Astrocyte (in vitro differentiated cells and primary cell): ENCODE measurements around the gene NECAP2. TPM values are rescaled to one million over a fixed set of nuclear protein-coding genes. Genes with fewer than 3 reads are reported as not detected.
A peak's percentile ranks its signal among the peaks of the same experiment; 100 is the strongest.

Experiments used
- DNase-seq: peaks from one replicate; pipeline ENCODE4 v3.0.0-alpha.2; 2010; ENCODE audit warnings: low read depth
- FAIRE-seq: peaks from 2 replicates; lab custom pipeline; 2011; peaks lifted over from hg19 to GRCh38; lab: Jason Lieb, UNC
- H2AFZ ChIP-seq: 2 replicates; pipeline ENCODE4 v1.6.0; 2012; ENCODE audit warnings: low read depth, low read length, inconsistent platforms
- H3K27ac ChIP-seq: 2 replicates; pipeline ENCODE4 v1.5.1; 2011; ENCODE audit warnings: low read depth, low read length, inconsistent platforms
- H3K27me3 ChIP-seq: 2 replicates; pipeline ENCODE4 v1.6.0; 2011; ENCODE audit warnings: low read length, inconsistent platforms; ENCODE audit not compliant: insufficient read depth
- H3K36me3 ChIP-seq: 2 replicates; pipeline ENCODE4 v1.5.1; 2011; ENCODE audit warnings: low read length, inconsistent platforms; ENCODE audit not compliant: insufficient read depth
- H3K4me1 ChIP-seq: 2 replicates; pipeline ENCODE4 v1.5.1; 2011; ENCODE audit warnings: low read length, inconsistent platforms; ENCODE audit not compliant: insufficient read depth
- H3K4me2 ChIP-seq: 2 replicates; pipeline ENCODE4 v1.6.0; 2012; ENCODE audit warnings: low read length, inconsistent platforms
- H3K4me3 ChIP-seq: 2 replicates; pipeline ENCODE4 v1.5.1; 2011; ENCODE audit warnings: low read depth, mild to moderate bottlenecking, low read length, inconsistent platforms; ENCODE audit not compliant: insufficient read depth
- H3K79me2 ChIP-seq: 2 replicates; pipeline ENCODE4 v1.6.0; 2012; ENCODE audit warnings: mild to moderate bottlenecking, low read length, inconsistent platforms; ENCODE audit not compliant: insufficient read depth
- H3K9ac ChIP-seq: 2 replicates; pipeline ENCODE4 v1.6.0; 2012; ENCODE audit warnings: mild to moderate bottlenecking, low read length, inconsistent platforms
- H3K9me3 ChIP-seq: 2 replicates; pipeline ENCODE4 v1.5.1; 2012; ENCODE audit warnings: low read depth, mild to moderate bottlenecking, low read length, inconsistent platforms; ENCODE audit not compliant: insufficient read depth
- H4K20me1 ChIP-seq: 2 replicates; pipeline ENCODE4 v1.6.0; 2012; ENCODE audit warnings: low read length, inconsistent platforms; ENCODE audit not compliant: insufficient read depth
- H3K27ac Mint-ChIP-seq: one replicate; pipeline ENCODE4 v1.8.0; 2021; ENCODE audit warnings: mild to moderate bottlenecking, mixed read lengths; ENCODE audit not compliant: unreplicated experiment
- H3K27me3 Mint-ChIP-seq: one replicate; pipeline ENCODE4 v1.8.0; 2021; ENCODE audit warnings: low read depth, mixed read lengths; ENCODE audit not compliant: unreplicated experiment
- H3K36me3 Mint-ChIP-seq: one replicate; pipeline ENCODE4 v1.8.0; 2021; ENCODE audit warnings: low read depth, mixed read lengths; ENCODE audit not compliant: unreplicated experiment
- H3K4me1 Mint-ChIP-seq: one replicate; pipeline ENCODE4 v1.8.0; 2021; ENCODE audit warnings: low read depth, mixed read lengths; ENCODE audit not compliant: unreplicated experiment
- H3K4me3 Mint-ChIP-seq: one replicate; pipeline ENCODE4 v1.8.0; 2021; ENCODE audit warnings: mild to moderate bottlenecking, moderate library complexity, mixed read lengths; ENCODE audit not compliant: unreplicated experiment
- H3K9me3 Mint-ChIP-seq: one replicate; pipeline ENCODE4 v1.8.0; 2021; ENCODE audit warnings: mild to moderate bottlenecking, mixed read lengths; ENCODE audit not compliant: unreplicated experiment
- EZH2 ChIP-seq: IDR thresholded peaks from 2 replicates; pipeline ENCODE4 v1.6.1; 2012; ENCODE audit warnings: mild to moderate bottlenecking, low read length, inconsistent platforms; ENCODE audit not compliant: insufficient read depth
- total RNA-seq: library from RNA; stranded (reverse); gene quantifications from 2 replicates; pipeline ENCODE4 v1.2.1, GENCODE V29; 2021
- TF ChIP-seq, protein P1 (sequence below): IDR thresholded peaks from 2 replicates; pipeline ENCODE4 v1.5.1; 2011; ENCODE audit warnings: low read depth, mild to moderate bottlenecking, inconsistent platforms, low read length, moderate library complexity; ENCODE audit not compliant: insufficient read depth

The NECAP2 gene
- total RNA-seq, 1 donor from 2014 or later, result 80.9 TPM

DNA sequence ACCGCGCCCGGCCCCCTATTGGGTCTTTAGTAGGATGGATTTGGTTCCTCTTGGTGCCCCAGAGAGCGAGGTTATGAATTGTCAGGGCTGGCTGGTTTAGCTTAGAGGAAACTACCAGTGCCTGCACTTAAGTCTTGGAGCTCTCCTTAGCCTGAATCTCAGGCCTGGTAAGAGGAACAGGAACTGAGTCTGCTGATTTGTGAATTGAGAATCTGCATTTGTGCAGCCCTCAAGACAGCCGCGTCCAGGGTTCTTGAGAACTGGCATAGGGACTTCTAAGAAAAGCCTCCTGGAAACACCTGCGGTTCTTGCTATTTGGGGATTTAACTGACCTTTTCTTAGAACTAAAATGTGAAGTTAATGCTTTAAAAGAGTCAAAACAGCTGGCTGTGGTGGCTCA lies 1.7 kb downstream of the NECAP2 start:
- TF ChIP-seq, protein P1, sequence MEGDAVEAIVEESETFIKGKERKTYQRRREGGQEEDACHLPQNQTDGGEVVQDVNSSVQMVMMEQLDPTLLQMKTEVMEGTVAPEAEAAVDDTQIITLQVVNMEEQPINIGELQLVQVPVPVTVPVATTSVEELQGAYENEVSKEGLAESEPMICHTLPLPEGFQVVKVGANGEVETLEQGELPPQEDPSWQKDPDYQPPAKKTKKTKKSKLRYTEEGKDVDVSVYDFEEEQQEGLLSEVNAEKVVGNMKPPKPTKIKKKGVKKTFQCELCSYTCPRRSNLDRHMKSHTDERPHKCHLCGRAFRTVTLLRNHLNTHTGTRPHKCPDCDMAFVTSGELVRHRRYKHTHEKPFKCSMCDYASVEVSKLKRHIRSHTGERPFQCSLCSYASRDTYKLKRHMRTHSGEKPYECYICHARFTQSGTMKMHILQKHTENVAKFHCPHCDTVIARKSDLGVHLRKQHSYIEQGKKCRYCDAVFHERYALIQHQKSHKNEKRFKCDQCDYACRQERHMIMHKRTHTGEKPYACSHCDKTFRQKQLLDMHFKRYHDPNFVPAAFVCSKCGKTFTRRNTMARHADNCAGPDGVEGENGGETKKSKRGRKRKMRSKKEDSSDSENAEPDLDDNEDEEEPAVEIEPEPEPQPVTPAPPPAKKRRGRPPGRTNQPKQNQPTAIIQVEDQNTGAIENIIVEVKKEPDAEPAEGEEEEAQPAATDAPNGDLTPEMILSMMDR, result no peak
- no peak for TF ChIP-seq EZH2
- Mint-ChIP-seq H3K27me3 (no peaks in the 10 kb centered on the region), H3K9me3 (no peaks in the 10 kb centered on the region), H3K4me3 (peak overlapping the region; percentile 97), H3K36me3 (peaks cover 10% of the 10 kb centered on the region), H3K27ac (no peak overlapping the region), H3K4me1 (peaks cover 4% of the 10 kb centered on the region)
- H3K4me1 ChIP-seq, result no peaks in the 10 kb centered on the region
- peak overlapping the region; percentile 88 for H3K4me2 ChIP-seq
- no peak overlapping the region for H2AFZ ChIP-seq
- no peaks in the 10 kb centered on the region for H3K27me3 ChIP-seq
- no peak overlapping the region for H3K9ac ChIP-seq
- H3K27ac ChIP-seq, result no peak overlapping the region
- H4K20me1 ChIP-seq, result peaks cover 38% of the 10 kb centered on the region
- no peak overlapping the region for H3K4me3 ChIP-seq
- H3K9me3 ChIP-seq, result no peaks in the 10 kb centered on the region
- H3K79me2 ChIP-seq, result peaks cover 56% of the 10 kb centered on the region
- no peak for DNase-seq
- peaks cover 22% of the 10 kb centered on the region for H3K36me3 ChIP-seq
- no peak for FAIRE-seq

DNA sequence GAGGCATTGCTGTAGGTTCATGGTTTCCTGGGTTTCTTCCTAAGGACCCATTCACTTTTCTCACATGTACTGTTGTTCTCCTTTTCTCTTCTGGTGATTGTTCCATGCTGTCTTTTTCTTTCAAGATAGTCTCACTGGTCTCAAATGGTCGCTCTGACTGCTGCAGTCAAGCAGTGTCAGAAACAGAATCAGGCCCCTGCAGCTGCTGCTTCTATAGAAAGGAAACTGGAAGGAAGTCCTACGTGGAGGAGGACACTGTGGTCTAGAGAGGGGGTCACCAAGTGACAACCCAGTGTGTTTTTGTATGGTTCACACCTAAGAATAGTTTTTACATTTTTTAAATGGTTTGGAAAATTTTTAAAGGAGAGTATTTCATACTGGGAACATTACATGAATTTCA lies 2.4 kb downstream of the NECAP2 start:
- no peaks in the 10 kb centered on the region for H3K9me3 Mint-ChIP-seq
- TF ChIP-seq, protein P1, result no peak
- no peak for TF ChIP-seq EZH2

DNA sequence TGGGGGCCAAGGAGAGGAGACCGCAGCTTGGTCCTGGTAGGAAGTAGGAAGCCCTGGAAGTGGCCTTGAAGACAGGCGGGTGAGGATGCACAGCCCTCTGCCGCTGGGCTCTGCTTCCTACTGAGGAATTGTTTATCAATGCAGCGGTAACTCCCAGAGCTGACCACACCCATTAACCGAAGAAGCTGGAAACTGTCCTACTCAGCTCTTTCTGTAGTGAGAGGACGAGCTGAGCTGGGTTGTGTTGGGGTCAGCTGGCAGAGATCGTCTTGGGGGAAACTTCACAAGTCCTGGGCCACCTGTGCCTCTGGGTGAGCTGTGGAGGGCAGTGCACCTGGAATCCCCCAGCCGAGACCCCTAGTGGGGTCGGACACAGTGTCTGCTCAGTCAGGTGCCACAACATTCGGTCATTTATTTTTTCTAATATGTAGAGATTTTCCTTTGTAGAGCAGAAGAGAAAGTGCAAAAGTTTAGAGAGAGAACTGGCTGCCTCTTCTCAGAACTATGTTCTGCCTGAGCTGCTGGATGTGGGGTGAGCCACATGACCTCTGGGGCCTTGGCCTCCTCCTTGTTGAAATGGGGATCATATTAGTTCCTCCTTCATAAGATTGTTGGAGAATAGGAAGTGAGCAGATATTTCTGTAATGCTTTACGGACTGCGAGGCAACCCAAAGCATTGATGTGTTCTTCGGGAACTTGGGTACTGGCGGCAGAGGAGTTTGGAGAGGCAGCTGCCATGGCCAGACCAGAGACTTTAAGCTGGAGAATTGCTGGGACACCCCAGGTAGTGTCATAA lies 3.6 kb downstream of the NECAP2 start:
- Mint-ChIP-seq H3K27me3 (no peaks in the 10 kb centered on the region), H3K36me3 (peaks cover 15% of the 10 kb centered on the region), H3K4me1 (peaks cover 4% of the 10 kb centered on the region), H3K4me3 (no peak overlapping the region), H3K27ac (peak overlapping the region; percentile 15), H3K9me3 (no peaks in the 10 kb centered on the region)
- no peak overlapping the region for H3K9ac ChIP-seq
- no peaks in the 10 kb centered on the region for H3K9me3 ChIP-seq
- H3K36me3 ChIP-seq, result peaks cover 28% of the 10 kb centered on the region
- no peak overlapping the region for H3K27ac ChIP-seq
- TF ChIP-seq, protein P1, result no peak
- no peak for TF ChIP-seq EZH2
- no peak for FAIRE-seq
- no peak overlapping the region for H3K4me2 ChIP-seq
- H2AFZ ChIP-seq, result no peak overlapping the region
- no peak overlapping the region for H3K4me3 ChIP-seq
- H3K4me1 ChIP-seq, result no peaks in the 10 kb centered on the region
- peaks cover 69% of the 10 kb centered on the region for H3K79me2 ChIP-seq
- no peaks in the 10 kb centered on the region for H3K27me3 ChIP-seq
- no peak for DNase-seq
- peaks cover 55% of the 10 kb centered on the region for H4K20me1 ChIP-seq

More for the DNA sequence above, 2.4 kb downstream of the NECAP2 start:
- Mint-ChIP-seq H3K27me3 (no peaks in the 10 kb centered on the region), H3K4me3 (peak overlapping the region; percentile 77), H3K4me1 (peaks cover 4% of the 10 kb centered on the region), H3K27ac (peak overlapping the region; percentile 78), H3K36me3 (peaks cover 10% of the 10 kb centered on the region)
- no peaks in the 10 kb centered on the region for H3K9me3 ChIP-seq
- no peak overlapping the region for H3K4me2 ChIP-seq
- no peak overlapping the region for H3K27ac ChIP-seq
- H3K36me3 ChIP-seq, result peaks cover 24% of the 10 kb centered on the region
- peaks cover 61% of the 10 kb centered on the region for H3K79me2 ChIP-seq
- H2AFZ ChIP-seq, result no peak overlapping the region
- no peaks in the 10 kb centered on the region for H3K27me3 ChIP-seq
- DNase-seq, result no peak
- H3K4me1 ChIP-seq, result no peaks in the 10 kb centered on the region
- no peak for FAIRE-seq
- no peak overlapping the region for H3K4me3 ChIP-seq
- H4K20me1 ChIP-seq, result peaks cover 44% of the 10 kb centered on the region
- H3K9ac ChIP-seq, result no peak overlapping the region
